ENCODE measurements around the gene NELL2.

DNA sequence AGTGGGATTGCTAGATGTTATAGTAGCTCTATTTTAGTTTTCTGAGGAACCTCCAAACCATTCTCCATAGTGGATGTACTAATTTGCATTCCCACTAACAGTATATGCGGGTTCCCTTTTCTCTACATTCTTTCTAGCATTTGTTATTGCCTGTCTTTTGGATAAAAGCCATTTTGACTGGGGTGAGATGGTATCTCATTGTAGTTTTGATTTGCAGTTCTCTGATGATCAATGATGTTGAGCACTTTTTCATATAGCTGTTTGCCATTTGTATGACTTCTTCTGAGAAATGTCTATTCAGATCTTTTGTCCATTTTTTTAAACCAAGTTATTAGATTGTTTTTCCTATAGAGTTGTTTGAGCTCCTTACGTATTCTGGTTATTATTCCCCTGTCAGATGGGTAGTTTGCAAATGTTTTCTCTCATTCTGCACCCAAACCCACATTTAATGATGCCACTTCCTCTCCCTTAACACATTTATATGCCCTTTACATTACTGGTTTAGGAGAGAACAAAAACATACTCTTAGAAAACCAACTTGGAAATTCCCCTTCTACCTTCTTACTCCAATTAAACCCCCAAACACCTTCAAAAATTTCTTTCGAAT, 48.2 kb downstream of the NELL2 start:
- TF ChIP-seq EZH2 (IDR thresholded peaks at IDR 0.05; ENCODE audit: insufficient read depth, poor library complexity, severe bottlenecking) = no peak
- TF ChIP-seq EZH2phosphoT487 (IDR thresholded peaks at IDR 0.05; ENCODE audit: insufficient read depth, low read depth) = no peak
